HCT116 (cell line): ENCODE data around the gene RPL4. TPM values are rescaled to one million over a fixed set of nuclear protein-coding genes. Genes with fewer than 3 reads are reported as not detected.

Experiments used
- ATAC-seq: fragments of 200-7000 bp; cut with Tn5 transposase; 2 replicates; pipeline ENCODE4 v1.9.1; 2020; ENCODE audit warnings: mild to moderate bottlenecking, moderate library complexity
- BruUV-seq: library from RNA; stranded (reverse); fragments of 400-500 nt; replicated peaks from 2 replicates; lab custom pipeline; 2021; lab: Mats Ljungman, UMichigan
- CTCF ChIA-PET: fragments of 300-600 bp; sonication (Branson Sonifier 250); formaldehyde crosslinking; loops from one replicate; lab custom pipeline; 2021; ENCODE audit warnings: antibody characterized with exemption; lab: Charles Lee
- POLR2A ChIA-PET: fragments of 300-600, 350-600 bp; sonication (Branson Sonifier 250); formaldehyde crosslinking; loops from one replicate; lab custom pipeline; 2021; ENCODE audit warnings: antibody characterized with exemption; lab: Charles Lee
- RAD21 ChIA-PET, 2 experiments: fragments of 300-600 bp; sonication (Branson Sonifier 250); formaldehyde crosslinking; loops; one replicate each; lab custom pipeline; 2023; ENCODE audit warnings: low total read pairs in 2 of 2; ENCODE audit not compliant: uncharacterized antibody in 2 of 2, unreplicated experiment in 2 of 2, low non-redundant PET in 1 of 2; lab: Charles Lee
- DNase-seq: peaks from one replicate; pipeline ENCODE4 v3.0.0-alpha.2; 2010; ENCODE audit warnings: low read depth, low spot score
- H2AFZ ChIP-seq: fragments of 200-600 bp; shearing (Covaris generic), sonication (generic); 2 replicates; pipeline ENCODE4 v1.6.1; 2017; ENCODE audit warnings: low read depth, mixed run types, mixed read lengths, antibody characterized with exemption, low read length; ENCODE audit not compliant: poor library complexity, severe bottlenecking
- H3K27ac ChIP-seq: 2 replicates; pipeline ENCODE4 v1.5.1; 2012; ENCODE audit warnings: low read depth, low read length
- H3K27me3 ChIP-seq: fragments of 200-600 bp; sonication (generic); 2 replicates; pipeline ENCODE4 v1.6.1; 2016; ENCODE audit warnings: mixed run types, low read length, mixed read lengths; ENCODE audit not compliant: insufficient read depth
- H3K36me3 ChIP-seq, 2 experiments: fragments of 200-500 bp in 1 of 2; fragments of 200-600 bp in 1 of 2; sonication (Bioruptor generic) in 1 of 2; sonication (generic) in 1 of 2; 2 replicates each; pipeline versions ENCODE4 v1.5.1 to v1.6.1; 2014 to 2016; ENCODE audit warnings: low read length in 2 of 2, inconsistent platforms in 1 of 2, mixed read lengths in 1 of 2, mixed run types in 1 of 2; ENCODE audit not compliant: insufficient read depth in 2 of 2, control insufficient read depth in 1 of 2
- H3K4me1 ChIP-seq, 2 experiments: fragments of 200-600 bp in 1 of 2; sonication (generic) in 1 of 2; 2 replicates each; pipeline versions ENCODE4 v1.5.1 to v1.6.1; 2012 to 2017; ENCODE audit warnings: low read length in 2 of 2, inconsistent platforms in 1 of 2, mild to moderate bottlenecking in 1 of 2, mixed read lengths in 1 of 2, mixed run types in 1 of 2, moderate library complexity in 1 of 2; ENCODE audit not compliant: insufficient read depth in 2 of 2, control insufficient read depth in 1 of 2
- H3K4me2 ChIP-seq: fragments of 200-600 bp; sonication (generic); 2 replicates; pipeline ENCODE4 v1.6.1; 2017; ENCODE audit warnings: mixed run types, low read length, mixed read lengths
- H3K4me3 ChIP-seq, 2 experiments: fragments of 200-600 bp in 1 of 2; sonication (generic) in 1 of 2; replicated peaks in 1 of 2; 2 replicates each; pipeline ENCODE4 v1.5.1; 2011 to 2016; ENCODE audit warnings: low read length in 2 of 2, control low read depth in 1 of 2, low read depth in 1 of 2, mild to moderate bottlenecking in 1 of 2, mixed read lengths in 1 of 2, mixed run types in 1 of 2
- H3K79me2 ChIP-seq: fragments of 200-600 bp; sonication (generic); 2 replicates; pipeline ENCODE4 v1.6.1; 2017; ENCODE audit warnings: mild to moderate bottlenecking, mixed run types, low read length, moderate library complexity, mixed read lengths; ENCODE audit not compliant: insufficient read depth
- H3K9ac ChIP-seq: fragments of 200-600 bp; sonication (generic); 2 replicates; pipeline ENCODE4 v1.6.1; 2016; ENCODE audit warnings: low read length, mixed read lengths
- H3K9me2 ChIP-seq: fragments of 200-600 bp; sonication (generic), shearing (Covaris generic); 2 replicates; pipeline ENCODE4 v1.6.1; 2017; ENCODE audit warnings: mixed run types, mild to moderate bottlenecking, moderate library complexity; ENCODE audit not compliant: insufficient read depth
- H3K9me3 ChIP-seq, 2 experiments: fragments of 200-500 bp in 1 of 2; fragments of 200-600 bp in 1 of 2; sonication (Bioruptor generic) in 1 of 2; sonication (generic) in 1 of 2; 2 replicates each; pipeline ENCODE4 v1.6.1; 2014 to 2017; ENCODE audit warnings: low read length in 2 of 2, mixed read lengths in 2 of 2, inconsistent platforms in 1 of 2, low read depth in 1 of 2, mild to moderate bottlenecking in 1 of 2, mixed run types in 1 of 2, moderate library complexity in 1 of 2; ENCODE audit not compliant: control insufficient read depth in 1 of 2, insufficient read depth in 1 of 2
- H4K20me1 ChIP-seq: fragments of 200-600 bp; sonication (generic), shearing (Covaris generic); 2 replicates; pipeline ENCODE4 v1.6.1; 2017; ENCODE audit warnings: mixed run types, mild to moderate bottlenecking, moderate library complexity; ENCODE audit not compliant: insufficient read depth
- CEBPB ChIP-seq: IDR thresholded peaks from 2 replicates; pipeline ENCODE4 v1.6.1; 2012; ENCODE audit warnings: low read depth
- CTCF ChIP-seq, 3 experiments: fragments of 200-600 bp in 1 of 3; sonication (generic) in 1 of 3; IDR thresholded peaks in 2 of 3; conservative IDR thresholded peaks in 1 of 3; 2 replicates each; pipeline ENCODE4 v1.5.1; 2012 to 2017; ENCODE audit warnings: low read depth in 2 of 3, low read length in 2 of 3, antibody characterized with exemption in 1 of 3, borderline replicate concordance in 1 of 3, control low read depth in 1 of 3, mild to moderate bottlenecking in 1 of 3, mixed read lengths in 1 of 3, mixed run types in 1 of 3, moderate library complexity in 1 of 3; ENCODE audit not compliant: insufficient read depth in 1 of 3
- EZH2 ChIP-seq: fragments of 200-600 bp; sonication (generic); IDR thresholded peaks from 2 replicates; pipeline ENCODE4 v1.6.1; 2017; ENCODE audit warnings: antibody characterized with exemption, mixed run types
- MAX ChIP-seq: IDR thresholded peaks from 2 replicates; pipeline ENCODE4 v1.6.1; 2012
- REST ChIP-seq: IDR thresholded peaks from 2 replicates; pipeline ENCODE4 v1.6.1; 2012; ENCODE audit warnings: low read depth
- TCF7L2 ChIP-seq: IDR thresholded peaks from 2 replicates; pipeline ENCODE4 v1.7.0; 2011; ENCODE audit warnings: borderline replicate concordance, inconsistent platforms; ENCODE audit not compliant: insufficient read depth, insufficient read length; ENCODE audit errors: extremely low read depth
- YY1 ChIP-seq: IDR thresholded peaks from 2 replicates; pipeline ENCODE4 v1.6.1; 2011; ENCODE audit warnings: low read length, low read depth, moderate library complexity, mild to moderate bottlenecking; ENCODE audit not compliant: insufficient replicate concordance; ENCODE audit errors: extremely low read depth
- intact Hi-C: fragments of 100-400 bp; cut with micrococcal nuclease; formaldehyde crosslinking; loops from 2 replicates; pipeline ENCODE4 v1.10.0; 2022
- total RNA-seq: library from RNA; stranded (reverse); gene quantifications from one replicate; pipeline ENCODE4 v1.2.1, GENCODE V29; 2021; ENCODE audit not compliant: unreplicated experiment
- TF ChIP-seq, protein P1 (sequence below): IDR thresholded peaks from 2 replicates; pipeline ENCODE4 v1.6.1; 2011; ENCODE audit warnings: mild to moderate bottlenecking, low read length, moderate library complexity; ENCODE audit not compliant: insufficient replicate concordance; ENCODE audit errors: extremely low read depth
- TF ChIP-seq, protein P2 (sequence below): IDR thresholded peaks from 2 replicates; pipeline ENCODE4 v1.6.1; 2012

Gene RPL4
- total RNA-seq, 1 experiment from 2014 or later = 3,818 TPM

- TF ChIP-seq CTCF (IDR thresholded peaks at IDR 0.05 in 2 of 3, conservative IDR thresholded peaks at IDR 0.05 in 1 of 3; ENCODE audit: borderline replicate concordance in 1 of 3, insufficient read depth in 1 of 3, low read depth in 2 of 3, low read length in 2 of 3) = no peak
- TF ChIP-seq CEBPB = no peak
- TF ChIP-seq, all 23 proteins: peak for 0
These were observed 28.1 kb downstream of the RPL4 start (continued) for GRCh38 chr15:66476535-66476934.

DNA sequence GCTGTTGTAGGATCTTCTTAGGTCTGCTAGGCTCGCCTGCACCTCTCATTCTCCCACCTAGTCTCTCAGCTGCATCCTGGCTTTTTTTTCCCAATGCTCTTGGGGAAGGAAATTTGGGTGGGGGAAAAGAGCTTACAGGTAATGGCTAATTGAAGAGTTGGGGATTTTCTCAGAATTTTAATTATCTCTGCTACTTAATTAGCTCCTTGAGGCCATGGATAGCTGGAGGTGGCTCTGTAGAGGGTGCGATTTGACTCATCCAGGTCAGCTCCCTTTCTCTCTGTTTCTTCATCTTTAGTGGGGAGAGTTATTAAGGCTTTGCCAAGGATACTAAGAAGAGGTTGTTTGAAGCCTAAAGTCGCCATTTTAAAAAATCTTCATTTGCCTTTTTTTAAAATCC is 29.7 kb downstream of the RPL4 start:
- Histone ChIP-seq H2AFZ (no peak overlapping the region), H3K27ac (no peak overlapping the region), H3K9ac (no peak overlapping the region), H3K27me3 (no peaks in the 10 kb centered on the region), H4K20me1 (no peaks in the 10 kb centered on the region), H3K4me1 (peaks cover 11 to 27% of the 10 kb centered on the region in 2 experiments; a peak in 3 of 4 replicates), H3K4me3 (no peak overlapping the region), H3K9me2 (no peaks in the 10 kb centered on the region), H3K4me2 (no peak overlapping the region), H3K79me2 (no peaks in the 10 kb centered on the region), H3K36me3 (no peaks in the 10 kb centered on the region), H3K9me3 (no peaks in the 10 kb centered on the region)
- intact Hi-C loops = no loop called here
- ChIA-PET CTCF (no interaction called here), RAD21 (no interaction called here), POLR2A (no interaction called here)
- TF ChIP-seq REST (no peak), EZH2 (no peak), MAX (no peak), YY1 (no peak), TCF7L2 (no peak)
- TF ChIP-seq, protein P1, sequence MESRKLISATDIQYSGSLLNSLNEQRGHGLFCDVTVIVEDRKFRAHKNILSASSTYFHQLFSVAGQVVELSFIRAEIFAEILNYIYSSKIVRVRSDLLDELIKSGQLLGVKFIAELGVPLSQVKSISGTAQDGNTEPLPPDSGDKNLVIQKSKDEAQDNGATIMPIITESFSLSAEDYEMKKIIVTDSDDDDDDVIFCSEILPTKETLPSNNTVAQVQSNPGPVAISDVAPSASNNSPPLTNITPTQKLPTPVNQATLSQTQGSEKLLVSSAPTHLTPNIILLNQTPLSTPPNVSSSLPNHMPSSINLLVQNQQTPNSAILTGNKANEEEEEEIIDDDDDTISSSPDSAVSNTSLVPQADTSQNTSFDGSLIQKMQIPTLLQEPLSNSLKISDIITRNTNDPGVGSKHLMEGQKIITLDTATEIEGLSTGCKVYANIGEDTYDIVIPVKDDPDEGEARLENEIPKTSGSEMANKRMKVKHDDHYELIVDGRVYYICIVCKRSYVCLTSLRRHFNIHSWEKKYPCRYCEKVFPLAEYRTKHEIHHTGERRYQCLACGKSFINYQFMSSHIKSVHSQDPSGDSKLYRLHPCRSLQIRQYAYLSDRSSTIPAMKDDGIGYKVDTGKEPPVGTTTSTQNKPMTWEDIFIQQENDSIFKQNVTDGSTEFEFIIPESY = no peak
- TF ChIP-seq, protein P2, sequence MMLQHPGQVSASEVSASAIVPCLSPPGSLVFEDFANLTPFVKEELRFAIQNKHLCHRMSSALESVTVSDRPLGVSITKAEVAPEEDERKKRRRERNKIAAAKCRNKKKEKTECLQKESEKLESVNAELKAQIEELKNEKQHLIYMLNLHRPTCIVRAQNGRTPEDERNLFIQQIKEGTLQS = no peak
- BruUV-seq = no TSS peak
- no peak for DNase-seq
- no peak for ATAC-seq
